Stimulated activated CD4-positive, alpha-beta T cell treated with anti-CD3 and anti-CD28 coated beads, TNF-alpha, amount 100 ng/mL, for 1 hour (primary cell): ENCODE results near the gene EYS.

Experiments used
- DNase-seq, 3 donors: peaks; one replicate each; pipeline ENCODE4 v3.0.0-alpha.2; 2020; ENCODE audit warnings: low read depth in 3 of 3, low spot score in 1 of 3

The EYS gene

DNA sequence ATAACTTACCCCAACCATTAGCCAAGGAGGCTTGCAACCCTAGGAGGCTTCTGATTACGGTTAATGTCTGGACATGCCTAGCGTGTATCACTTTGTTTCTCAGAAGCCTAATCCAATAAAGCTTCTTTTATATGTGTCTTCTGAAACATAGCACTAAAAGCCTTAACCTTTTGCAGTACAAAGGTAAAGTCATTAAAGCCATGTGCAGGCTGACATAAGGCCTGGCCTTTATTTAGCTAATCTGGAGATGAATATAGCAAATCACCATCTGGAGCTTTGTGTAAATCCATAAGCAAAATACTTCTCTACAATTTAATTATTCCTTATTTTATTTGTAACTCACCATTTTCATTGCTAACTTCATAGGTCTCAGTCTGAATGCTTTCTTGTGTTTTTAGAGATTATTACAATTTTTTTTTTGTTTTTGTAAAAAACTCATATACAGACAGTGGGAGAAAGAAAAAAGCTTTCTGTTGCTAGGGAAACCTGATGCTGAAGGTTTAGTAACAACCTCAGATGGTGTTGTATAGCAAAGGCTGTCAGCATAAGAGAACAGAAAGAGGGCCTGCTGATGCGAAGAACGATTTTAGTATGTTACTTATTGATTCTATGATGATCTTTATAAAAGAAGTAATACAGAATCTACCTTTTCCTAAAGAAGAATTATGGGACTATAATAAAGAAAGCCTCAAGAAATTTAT, at the start of gene EYS:
Gene EYS, minus strand, starts transcription at position 101 of the 701 bp plus-strand sequence. CDS start 211,816 bp downstream, outside the sequence.
- DNase-seq, result no peak

DNA sequence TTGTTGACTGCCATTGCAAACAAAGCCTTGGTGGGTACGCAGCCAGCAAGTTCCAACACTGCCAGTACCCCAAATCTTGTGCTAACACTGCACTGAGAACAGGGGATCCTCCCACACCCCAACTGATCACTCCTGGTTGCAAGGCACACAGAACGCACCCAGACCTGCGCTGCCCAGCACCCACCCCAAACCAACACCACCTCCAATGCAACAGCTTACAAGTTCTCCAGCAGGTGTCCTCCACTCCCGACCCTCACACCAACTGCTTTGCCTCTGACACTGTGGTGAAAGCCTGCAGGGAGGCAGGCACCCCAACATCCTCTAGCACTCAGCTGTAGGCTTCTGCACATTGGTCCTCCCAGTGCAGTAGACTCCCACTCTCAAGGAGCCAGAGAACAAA, 39.3 kb upstream of the EYS start:
- no peak for DNase-seq

DNA sequence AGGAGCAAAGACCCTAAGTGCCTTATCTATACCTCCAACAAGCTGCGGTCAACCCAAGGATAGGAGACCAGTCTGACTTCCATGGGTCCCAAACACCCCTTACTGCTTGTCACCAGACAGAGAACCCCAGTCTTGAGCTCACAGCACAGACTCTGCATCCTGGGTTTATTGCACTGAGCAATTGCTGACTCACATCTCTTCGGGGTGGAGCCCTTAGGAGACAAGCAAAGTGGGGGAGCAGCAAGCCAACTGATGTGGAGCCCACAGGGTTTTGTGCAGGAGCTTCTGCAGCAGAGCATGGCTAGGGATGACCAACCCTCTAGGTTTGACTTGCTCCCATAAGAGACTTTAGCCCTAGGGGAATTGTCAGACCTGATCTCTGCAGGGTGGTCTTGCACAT, 38.6 kb upstream of the EYS start:
- DNase-seq, result no peak

DNA sequence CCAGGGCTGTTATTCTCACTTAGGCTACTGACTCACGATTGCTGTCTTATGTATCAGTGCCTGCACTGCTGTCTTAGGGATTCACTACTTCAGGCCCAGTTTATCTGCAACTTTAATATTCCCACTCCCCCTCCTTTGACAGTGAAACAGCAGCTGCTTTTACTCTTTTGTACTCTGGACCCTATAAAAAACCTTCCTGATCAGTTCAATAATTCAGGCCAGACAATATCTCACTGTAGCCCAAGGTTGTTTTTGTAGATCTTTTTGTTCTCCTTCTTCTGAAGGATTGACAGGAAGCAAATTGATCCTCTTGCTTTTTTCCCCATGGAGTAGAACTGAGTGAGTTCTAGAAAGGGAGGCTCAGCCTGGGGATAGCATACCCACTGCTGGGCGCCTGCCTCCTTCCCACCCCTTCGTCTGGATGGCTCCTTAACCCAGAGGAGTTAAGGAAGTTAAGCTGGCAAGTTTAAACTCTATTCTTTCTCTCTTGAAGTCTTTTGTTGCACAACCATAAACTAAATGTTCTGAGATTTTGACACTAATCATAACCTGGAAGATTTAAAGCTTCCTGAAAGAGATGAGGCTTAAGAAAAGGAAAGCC, 22.0 kb upstream of the EYS start:
- no peak for DNase-seq

DNA sequence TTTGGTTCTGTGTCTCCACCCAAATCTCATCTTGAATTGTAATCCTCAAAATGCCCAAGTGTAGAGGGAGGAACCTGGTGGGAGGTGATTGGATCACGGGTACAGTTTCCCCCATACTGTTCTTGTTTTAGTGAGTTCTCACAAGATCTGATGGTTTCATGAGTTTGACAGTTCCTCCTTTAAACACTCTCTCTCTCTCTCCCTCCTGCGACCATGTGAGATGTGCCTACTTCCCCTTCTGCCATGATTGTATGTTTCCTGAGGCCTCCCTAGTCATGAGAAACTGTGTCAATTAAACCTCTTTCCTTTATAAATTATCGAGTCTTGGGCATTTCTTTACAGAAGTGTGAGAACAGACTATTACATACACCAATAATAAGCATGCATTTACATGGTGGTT, 12.1 kb upstream of the EYS start:
- DNase-seq, result no peak

DNA sequence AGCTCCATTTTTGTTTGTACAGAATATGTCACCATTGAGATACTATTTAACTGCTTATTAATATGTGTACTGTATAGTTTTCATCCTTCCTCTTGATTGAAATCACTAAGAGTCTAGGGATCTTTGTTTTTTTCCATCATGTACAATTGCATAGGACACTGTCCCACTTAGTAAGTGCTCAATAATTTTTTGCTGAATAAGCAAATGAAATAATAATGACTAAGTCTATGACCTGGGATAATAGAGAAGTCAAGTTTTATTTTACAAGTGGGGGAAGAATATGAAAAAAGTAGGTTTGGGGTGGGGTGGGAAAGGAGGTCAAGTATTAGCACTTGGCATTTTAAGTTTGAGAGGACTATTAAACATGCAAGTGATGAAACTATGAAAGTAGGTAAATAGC, 4.5 kb upstream of the EYS start:
- no peak for DNase-seq

DNA sequence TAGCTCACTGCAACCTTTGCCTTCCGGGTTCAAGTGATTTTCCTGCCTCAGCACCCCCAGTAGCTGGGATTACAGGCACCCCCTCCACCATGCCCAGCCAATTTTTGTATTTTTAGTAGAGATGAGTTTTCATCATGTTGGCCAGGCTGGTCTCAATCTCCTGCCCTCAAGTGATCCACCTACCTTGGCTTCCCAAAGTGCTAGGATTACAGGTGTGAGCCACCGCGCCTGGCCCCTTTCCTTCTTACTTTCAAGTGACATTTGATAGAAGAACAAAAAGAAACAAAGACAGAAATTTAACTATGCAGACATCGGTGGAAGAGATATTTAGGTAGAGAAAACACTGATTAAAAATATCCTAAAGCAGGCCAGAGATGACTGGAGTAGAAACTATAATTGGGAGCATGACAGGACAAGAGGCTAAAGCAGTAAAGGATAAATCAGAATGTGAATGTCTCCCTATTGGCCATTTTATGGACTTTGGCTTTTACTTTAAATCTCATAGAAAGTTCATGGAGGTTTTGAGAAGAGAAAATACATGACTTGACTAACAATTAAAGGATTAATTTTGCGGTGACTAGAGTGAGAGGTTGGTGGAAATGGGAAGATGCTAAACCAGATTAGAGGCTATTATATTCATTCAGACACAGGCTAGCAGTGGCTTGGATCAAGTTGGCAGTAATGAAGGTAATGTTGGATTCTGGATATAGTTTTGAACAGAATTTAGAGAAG, 2.2 kb upstream of the EYS start:
- no peak for DNase-seq

DNA sequence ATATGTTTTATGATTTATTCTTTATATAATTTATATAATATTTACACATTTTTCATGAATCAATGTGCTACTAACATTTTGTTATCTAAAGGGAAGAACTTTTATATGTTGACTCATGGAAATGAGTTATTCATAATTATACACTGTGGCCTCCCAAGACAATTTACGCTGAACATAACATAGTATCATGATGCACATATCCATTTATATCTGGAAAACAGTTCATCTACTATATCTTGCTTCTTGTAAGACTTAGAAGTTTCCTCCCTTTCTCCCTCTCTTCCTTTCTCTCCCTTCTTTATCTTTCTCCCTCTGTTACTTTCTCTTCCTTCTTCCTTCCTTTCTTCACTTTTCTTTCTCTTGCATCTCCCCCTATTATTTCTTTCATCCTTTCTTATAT, 1.1 kb upstream of the EYS start:
- no peak for DNase-seq

DNA sequence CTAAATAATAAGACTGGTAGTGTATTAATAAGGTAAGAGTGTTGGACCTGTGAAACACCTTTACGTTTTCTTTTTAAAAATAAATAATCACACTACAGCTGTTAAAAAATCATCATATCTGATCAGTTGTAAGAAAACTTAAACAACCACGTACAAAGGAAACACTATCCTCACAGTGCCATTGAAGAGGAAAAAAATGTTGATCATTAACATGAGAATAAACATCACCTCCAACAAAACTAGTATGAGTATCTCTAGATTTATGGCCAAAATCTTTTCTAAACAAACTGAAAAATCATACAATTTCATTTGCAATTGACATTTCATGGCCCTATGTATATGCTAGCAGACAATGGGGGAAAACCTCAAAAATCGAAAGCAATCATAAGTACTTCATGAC, 590 bp downstream of the EYS start:
- DNase-seq, result no peak

DNA sequence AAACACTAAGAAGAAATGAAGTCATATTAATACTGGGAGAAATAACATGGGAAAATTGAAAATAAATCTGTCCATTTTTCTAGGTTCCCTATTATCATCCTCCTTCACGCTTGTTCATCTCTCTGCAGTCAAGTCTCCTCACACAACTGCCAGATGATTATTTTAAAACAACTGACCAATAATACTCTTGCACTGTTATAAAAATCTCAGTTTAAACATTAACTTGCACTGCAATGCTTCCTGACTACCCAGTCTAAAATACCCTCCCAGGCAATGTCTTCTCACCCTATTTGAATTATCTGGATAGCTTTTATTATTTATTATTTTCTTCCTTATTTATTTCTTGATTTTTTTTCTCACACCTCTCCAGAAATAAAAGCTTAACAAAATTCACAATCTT, 5.7 kb downstream of the EYS start:
- no peak for DNase-seq

DNA sequence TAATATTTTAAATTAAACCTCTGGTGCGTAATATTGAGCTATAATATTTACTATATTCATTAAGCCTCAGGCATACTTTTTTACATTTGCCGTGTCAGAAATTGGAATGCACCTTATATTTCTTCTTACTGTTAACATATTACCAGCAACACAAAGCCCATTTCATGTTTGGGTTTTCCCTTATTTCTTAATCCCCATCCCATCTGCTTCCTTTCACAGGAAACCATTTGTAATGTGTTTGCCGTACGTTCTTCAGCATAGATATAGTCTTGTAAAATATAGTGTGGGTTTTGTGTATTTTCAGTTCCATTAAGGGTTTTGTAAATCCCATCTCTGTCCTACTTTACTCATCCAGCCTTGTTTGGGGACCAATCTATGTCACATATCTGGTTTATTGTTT, 6.5 kb downstream of the EYS start:
- DNase-seq, result no peak

DNA sequence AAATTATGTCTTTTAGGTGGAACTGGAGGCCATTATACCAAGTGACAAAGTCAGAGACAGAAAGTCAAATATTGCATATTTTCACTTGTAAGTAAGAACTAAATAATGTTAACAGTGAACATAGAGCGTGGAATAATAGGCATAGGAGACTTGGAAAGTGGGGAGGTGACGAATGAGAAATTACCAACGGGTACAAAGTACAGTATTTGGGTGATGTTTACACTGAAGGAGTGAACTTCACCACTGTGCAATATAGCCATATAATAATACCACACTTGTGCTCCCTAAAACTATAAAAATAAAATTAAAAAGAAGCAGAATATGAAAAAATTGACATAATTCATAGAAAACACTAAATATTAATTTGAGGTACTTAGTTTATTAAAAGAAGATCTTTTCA, 14.9 kb downstream of the EYS start:
- DNase-seq, result no peak

DNA sequence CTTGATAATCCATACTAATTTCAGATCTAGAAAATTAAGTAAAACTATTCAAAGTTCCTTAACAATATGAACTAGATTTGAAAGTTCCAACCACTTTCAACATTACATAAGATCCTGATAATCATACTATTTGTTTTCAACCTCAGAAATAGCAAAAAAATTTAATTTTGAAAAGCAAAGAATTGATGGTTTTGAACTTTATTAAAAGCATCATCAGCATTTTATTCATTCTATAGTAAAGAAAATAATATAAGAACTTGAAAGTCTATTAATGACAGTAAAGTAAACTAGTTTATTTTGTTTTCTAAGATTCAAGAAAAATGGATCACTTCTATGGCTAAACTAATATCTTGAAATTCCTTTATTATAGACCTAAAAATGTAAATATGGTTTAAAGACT, 26.8 kb downstream of the EYS start:
- no peak for DNase-seq

DNA sequence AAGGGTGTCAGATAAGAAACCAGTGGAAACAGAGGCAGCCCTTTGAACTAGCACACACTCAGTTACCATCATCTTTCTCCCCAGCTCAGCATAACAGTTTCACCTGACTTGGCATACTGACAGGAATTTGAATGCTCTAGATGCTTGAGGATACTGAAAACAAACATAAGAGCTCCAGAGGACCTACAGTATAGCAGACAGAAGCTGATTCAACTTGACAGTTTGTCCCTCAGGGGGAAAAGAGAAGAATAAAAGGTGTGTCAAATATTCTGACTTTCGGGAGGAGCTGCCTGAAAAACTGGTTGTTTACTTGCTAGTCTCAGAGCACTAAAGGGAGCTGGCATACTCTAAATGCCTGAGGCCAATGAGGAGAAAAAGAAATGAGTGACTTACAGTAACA, 35.1 kb downstream of the EYS start:
- DNase-seq, result no peak

DNA sequence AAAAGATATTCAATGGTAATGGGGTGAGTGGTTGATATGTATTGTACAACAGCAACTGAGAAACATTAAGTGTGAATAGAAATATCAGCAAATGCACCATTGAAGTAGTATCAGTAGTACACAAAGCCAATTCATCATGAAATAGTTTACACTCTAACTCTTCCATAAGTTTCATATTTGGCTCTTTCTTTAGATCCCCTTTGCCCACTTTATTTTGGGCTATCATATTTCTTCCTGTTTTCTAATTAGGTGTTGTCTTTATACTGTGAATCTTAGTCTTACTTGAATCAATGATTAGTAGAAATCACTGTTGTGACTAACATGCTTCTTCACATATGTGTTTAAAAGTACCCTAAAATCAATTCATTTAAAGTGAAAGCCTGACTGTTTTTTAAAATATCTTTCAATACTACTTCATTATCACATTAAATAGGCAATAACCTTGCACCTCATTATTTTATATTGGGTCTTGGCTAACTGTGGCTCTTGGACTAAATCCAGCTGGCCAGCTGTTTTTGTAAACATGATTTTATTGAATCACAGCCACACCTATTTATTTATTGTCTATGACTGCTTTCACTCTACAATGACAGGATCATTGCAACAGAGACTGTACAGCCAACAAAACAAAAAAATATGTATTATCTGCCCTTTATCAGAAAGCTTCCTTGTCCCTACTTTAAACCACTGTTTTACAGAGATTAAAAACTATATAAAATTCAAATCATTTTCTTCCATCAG, 38.9 kb downstream of the EYS start:
- DNase-seq, result no peak

DNA sequence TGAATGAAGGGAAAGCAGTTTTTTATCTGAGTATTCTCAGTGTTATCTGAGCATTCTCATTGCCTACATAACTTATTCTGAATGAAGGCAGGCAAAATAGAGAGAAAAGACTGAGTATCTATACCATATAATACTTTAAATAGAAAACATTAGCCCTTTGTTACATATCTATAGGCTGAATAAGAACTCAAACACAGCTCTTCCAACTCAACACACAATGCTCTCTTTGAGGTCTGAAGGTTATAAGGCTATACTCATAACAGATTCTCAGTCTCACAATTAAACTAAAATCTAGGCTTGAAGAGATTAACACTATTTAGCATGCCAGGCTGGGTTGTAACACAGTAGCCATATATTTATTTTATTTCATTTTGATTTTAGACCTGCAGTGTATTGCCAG, 56.9 kb downstream of the EYS start:
- no peak for DNase-seq

DNA sequence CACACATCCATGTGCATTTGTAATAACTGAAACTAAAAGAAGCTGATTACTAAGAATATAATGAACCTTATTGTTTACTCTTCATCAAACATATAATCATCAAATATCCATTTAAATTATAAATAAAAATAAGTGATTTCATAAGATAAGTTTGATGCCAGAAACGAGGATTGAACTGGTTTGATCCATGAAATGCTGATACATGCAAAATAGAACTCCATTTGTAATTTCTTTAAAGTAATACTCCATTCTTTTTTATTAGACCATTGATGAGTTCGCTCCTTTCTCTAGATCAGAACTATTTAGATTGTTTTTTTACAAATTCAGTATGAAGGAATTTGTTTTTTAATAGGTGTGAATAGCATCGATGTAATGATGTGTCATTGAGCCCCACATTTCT, 57.6 kb downstream of the EYS start:
- no peak for DNase-seq

DNA sequence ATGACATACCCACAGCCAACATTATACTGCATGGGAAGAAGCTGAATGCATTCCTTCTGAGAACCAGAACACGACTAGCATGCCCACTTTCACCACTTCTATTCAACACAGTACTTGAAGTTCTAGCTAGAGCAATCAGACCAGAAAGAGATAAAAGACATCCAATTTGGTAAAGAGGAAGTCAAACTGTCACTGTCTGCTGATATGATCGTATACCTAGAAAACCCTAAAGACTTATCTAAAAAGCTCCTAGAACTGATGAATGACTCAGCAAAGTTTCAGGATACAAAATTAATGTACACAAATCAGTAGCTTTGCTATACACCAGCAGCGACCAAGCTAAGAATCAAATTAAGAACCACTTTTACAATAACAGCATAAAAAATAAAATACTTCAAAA, 60.5 kb downstream of the EYS start:
- DNase-seq, result no peak

DNA sequence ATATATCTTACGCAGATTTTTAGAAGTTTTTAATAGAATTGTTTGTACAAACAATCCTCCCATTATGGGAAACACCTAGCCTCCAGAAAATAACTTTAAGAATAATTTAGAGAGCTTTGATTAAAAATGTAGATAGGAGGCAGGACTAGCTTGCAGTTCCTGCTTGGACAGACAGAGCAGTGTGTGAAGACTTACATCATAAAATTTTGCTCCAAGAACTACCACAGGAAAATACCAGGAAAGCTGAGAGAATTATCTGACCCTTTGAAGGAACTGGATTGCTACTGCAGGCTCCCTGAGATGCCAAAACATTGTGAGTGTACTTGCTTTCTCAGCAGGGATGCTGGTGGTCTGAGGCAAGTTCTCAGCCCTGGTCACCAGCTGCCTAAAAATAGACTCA, 64.2 kb downstream of the EYS start:
- DNase-seq, result no peak

DNA sequence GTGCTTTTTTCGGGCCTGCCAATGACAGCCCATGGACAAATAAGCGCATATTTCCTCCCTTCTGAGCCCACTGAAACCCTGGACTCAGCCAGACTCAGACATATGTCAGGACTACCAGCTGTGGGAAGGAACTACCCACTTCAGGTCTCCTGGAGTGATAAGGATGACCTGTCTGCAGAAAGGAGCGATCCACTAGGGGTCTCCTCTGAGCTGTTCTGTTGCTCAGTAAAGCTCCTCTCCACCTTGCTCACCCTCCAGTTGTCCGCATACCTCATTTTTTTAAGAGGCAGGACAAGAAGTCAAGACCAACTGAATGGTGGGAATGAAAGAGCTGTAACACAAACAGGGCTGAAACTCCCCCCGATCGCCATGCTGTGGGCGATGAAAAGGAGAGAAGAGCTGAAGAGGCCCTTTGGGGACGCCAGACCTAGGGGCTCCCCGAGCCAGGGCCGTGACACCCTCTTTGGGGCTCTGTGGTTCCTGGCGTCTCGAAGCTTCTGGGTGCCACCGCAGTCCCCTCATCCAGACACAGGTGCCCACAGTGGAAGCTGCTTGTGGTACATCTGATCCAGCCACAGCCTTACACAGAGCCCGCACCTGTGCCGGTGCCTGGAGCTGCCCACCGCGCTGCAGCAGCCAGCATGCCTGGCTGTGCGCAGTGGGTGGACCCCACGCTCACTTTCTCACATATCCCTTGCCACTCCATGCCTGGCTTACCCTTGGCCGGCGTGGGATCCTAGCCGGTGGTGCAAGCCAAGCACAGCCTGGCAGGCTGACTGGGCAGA, 68.8 kb downstream of the EYS start:
- no peak for DNase-seq
